Astrocyte of the spinal cord (primary cell): ENCODE results near the gene MROH8.

Experiments
- DNase-seq: peaks from one replicate; pipeline ENCODE4 v3.0.0; 2011; ENCODE audit warnings: low read depth, low spot score
- H3K4me3 ChIP-seq: 2 replicates; pipeline ENCODE4 v1.5.1; 2011; ENCODE audit warnings: low read depth, mild to moderate bottlenecking, low read length, moderate library complexity
- in situ Hi-C: cut with HindIII; loops from 2 replicates; pipeline ENCODE4 v1.10.0; 2017; ENCODE audit warnings: low sequenced_read_pairs
- TF ChIP-seq, protein P1 (sequence below): IDR thresholded peaks from 2 replicates; pipeline ENCODE4 v1.5.1; 2012; ENCODE audit warnings: low read depth, mild to moderate bottlenecking, low read length, inconsistent platforms

The MROH8 gene

DNA sequence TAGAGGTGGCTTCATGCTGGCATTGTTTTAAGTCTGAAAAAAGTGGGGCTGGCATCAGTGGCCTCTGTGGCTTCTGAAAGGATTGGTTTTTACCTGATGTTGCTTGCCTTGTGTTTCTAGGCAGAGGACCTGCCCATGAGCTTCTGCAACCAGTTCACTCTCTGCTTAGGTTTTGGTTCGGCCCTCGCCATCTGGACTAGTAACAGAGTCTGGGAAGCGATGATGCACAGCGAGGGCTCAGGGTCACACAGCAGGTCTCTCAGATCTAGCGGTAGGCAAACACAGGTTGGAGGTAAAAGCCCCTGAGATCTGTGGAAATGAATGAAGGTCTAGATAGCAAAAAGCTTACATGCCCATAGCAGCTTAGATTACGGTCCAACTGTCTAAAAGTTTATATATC lies 76.8 kb downstream of the MROH8 start:
- TF ChIP-seq, protein P1, sequence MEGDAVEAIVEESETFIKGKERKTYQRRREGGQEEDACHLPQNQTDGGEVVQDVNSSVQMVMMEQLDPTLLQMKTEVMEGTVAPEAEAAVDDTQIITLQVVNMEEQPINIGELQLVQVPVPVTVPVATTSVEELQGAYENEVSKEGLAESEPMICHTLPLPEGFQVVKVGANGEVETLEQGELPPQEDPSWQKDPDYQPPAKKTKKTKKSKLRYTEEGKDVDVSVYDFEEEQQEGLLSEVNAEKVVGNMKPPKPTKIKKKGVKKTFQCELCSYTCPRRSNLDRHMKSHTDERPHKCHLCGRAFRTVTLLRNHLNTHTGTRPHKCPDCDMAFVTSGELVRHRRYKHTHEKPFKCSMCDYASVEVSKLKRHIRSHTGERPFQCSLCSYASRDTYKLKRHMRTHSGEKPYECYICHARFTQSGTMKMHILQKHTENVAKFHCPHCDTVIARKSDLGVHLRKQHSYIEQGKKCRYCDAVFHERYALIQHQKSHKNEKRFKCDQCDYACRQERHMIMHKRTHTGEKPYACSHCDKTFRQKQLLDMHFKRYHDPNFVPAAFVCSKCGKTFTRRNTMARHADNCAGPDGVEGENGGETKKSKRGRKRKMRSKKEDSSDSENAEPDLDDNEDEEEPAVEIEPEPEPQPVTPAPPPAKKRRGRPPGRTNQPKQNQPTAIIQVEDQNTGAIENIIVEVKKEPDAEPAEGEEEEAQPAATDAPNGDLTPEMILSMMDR, result no peak
- DNase-seq, result no peak
- in situ Hi-C loops, result no loop called here

DNA sequence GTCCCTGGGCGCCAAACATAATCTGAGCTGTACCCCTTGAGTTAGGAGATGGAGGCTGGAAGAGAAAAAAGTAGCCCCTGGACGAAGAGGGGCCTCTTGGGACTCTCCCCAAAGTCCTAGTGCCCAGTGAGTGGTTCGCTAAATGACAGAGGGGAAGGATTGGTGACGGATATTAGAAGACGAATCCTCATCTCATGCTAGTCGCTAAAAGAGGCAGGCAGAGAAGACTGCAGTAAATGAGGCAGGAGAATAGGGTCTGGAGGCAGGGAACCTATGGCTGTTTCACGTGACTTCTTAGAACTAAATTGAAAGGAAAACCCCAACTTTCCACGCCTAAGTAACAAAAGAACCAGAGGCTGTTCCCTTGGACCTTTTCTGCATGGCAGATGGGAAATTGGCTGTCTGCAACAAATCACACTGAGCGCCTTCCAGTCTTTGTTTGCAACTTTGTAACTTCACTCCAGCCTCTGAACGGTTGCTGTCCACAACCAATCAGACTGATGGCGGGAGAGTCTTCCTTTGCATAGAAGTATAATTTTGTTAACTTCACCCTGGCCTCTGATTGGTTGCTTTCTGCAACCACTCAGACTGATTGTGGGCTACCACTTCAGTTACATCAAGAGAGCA lies 82.8 kb downstream of the MROH8 start:
- TF ChIP-seq, protein P1, result no peak
- H3K4me3 ChIP-seq, result peak overlapping the region; percentile 68
- DNase-seq, result no peak
- in situ Hi-C loops, result no loop called here

More for the DNA sequence above, 76.8 kb downstream of the MROH8 start:
- H3K4me3 ChIP-seq, result no peak overlapping the region

DNA sequence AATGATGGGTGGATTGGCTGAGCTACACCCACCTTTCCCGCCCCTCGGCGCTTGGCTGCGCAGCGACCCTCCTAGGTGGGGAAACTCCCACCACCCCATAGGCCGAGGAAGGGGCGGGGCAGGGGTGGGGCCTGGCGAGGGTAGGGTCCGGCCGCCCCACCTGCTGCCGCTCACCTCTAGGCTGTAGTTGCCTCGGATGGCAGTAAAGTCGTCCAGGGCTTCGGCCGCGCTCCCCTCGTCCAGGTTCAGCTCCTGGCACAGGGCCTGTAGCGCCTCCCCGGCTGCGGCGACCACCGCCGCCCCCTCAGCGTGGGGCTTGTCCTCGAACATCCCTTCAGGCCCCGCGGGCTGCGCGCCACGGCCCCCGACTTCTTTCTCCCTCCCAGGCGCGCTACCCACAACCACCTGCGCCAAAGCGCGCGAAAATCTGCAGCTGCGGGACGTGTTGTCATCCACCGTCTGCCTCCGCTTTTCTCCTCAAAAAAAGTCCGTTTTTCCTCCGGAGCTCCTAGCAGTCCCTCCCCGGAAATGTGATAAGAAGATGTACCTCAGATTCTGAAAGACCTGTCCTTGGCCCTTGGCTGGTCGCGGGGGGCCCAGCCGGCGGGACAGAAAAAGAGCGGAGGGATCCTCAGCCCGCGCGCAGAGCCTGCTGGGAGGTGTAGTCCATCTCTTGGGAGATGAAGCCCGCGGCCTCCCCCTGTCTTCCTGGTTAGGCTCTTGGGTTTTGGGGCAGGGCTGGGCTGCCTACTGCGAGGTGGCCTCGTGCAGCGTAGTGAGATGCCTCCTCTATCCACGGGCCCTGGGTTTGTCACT lies 83.5 kb downstream of the MROH8 start, which contains the start of gene RBL1:
TSS of gene RBL1 (minus strand) at position 399 of the 816 bp plus-strand sequence. CDS start at position 330, 69 bp downstream.
- TF ChIP-seq, protein P1, result peak; percentile 48
- peak within 1 kb of the TSS; percentile 68 for H3K4me3 ChIP-seq
- in situ Hi-C loops, result no loop called here
- DNase-seq, result peak; percentile 91

GRCh38 chr20:37095108-37095598 lies 84.2 kb downstream of the MROH8 start:
- DNase-seq, result no peak
- H3K4me3 ChIP-seq, result peak overlapping the region; percentile 68
- in situ Hi-C loops, result no loop called here
- TF ChIP-seq, protein P1, result no peak

DNA sequence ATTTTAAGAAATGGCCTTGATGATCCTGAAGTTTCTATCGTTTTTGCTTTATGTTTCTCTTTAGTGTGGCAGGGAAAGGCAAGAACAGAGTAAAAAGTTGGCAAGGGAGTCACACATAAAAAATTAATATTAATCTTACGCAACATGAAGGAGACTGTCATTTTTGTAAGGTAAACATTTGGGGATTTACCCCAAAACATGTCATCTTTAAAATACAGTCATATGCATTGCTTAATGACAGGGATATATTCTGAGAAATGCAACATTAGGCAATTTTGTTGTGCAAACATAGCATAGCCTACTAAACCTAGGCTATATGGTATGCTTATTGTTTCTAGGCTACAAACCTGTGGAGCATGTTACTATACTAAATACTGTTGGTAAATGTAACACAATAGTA lies 88.9 kb downstream of the MROH8 start:
- no peak overlapping the region for H3K4me3 ChIP-seq
- in situ Hi-C loops, result no loop called here
- TF ChIP-seq, protein P1, result no peak
- DNase-seq, result no peak

DNA sequence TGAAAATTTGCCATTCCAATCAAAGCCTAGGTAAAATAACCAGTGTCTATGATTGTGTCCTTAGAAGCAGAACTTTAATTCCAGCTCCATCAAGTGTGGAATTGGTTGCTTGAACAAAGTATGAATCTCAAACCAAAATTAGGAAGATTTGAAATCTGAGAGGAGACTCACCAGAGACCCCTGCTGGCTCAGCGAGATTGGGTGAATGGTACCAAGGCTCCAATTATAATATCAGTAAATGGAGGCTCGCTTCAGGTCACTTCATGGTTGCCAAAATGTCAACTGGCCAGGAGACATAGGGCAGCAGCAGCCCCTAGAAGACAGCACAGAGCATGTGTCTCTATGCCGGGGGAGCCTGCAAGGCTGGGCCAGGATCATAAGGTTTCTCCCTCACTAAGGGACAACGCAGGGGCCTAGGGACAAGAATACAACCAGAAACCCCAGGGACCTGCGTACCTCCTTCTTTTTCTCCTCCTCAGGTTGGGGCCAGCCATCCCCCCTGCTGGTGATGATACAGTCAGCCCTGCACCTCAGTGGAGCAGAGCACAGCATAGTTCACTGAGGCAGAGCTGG lies 97.5 kb downstream of the MROH8 start:
- no peak overlapping the region for H3K4me3 ChIP-seq
- TF ChIP-seq, protein P1, result peak; percentile 57
- in situ Hi-C loops, result no loop called here
- no peak for DNase-seq
